AG09309 (cell line): ENCODE data around the gene LRCOL1.

Source experiments
- DNase-seq: peaks from one replicate; pipeline ENCODE4 v3.0.0-alpha.2; 2010; ENCODE audit warnings: low read depth
- H3K4me3 ChIP-seq: 2 replicates; pipeline ENCODE4 v1.5.1; 2011; ENCODE audit warnings: mild to moderate bottlenecking, low read depth, low read length, moderate library complexity; ENCODE audit not compliant: control insufficient read depth
- TF ChIP-seq, protein P1 (sequence below): IDR thresholded peaks from 2 replicates; pipeline ENCODE4 v1.5.1; 2011; ENCODE audit warnings: mild to moderate bottlenecking, low read depth, low read length, inconsistent platforms; ENCODE audit not compliant: insufficient read depth, control insufficient read depth; ENCODE audit errors: missing control alignments

Gene LRCOL1

GRCh38 chr12:132597333-132598316 is 12.8 kb downstream of the LRCOL1 start:
- peak overlapping the region; percentile 8 for H3K4me3 ChIP-seq
- TF ChIP-seq, protein P1, sequence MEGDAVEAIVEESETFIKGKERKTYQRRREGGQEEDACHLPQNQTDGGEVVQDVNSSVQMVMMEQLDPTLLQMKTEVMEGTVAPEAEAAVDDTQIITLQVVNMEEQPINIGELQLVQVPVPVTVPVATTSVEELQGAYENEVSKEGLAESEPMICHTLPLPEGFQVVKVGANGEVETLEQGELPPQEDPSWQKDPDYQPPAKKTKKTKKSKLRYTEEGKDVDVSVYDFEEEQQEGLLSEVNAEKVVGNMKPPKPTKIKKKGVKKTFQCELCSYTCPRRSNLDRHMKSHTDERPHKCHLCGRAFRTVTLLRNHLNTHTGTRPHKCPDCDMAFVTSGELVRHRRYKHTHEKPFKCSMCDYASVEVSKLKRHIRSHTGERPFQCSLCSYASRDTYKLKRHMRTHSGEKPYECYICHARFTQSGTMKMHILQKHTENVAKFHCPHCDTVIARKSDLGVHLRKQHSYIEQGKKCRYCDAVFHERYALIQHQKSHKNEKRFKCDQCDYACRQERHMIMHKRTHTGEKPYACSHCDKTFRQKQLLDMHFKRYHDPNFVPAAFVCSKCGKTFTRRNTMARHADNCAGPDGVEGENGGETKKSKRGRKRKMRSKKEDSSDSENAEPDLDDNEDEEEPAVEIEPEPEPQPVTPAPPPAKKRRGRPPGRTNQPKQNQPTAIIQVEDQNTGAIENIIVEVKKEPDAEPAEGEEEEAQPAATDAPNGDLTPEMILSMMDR, result no peak
- no peak for DNase-seq

DNA sequence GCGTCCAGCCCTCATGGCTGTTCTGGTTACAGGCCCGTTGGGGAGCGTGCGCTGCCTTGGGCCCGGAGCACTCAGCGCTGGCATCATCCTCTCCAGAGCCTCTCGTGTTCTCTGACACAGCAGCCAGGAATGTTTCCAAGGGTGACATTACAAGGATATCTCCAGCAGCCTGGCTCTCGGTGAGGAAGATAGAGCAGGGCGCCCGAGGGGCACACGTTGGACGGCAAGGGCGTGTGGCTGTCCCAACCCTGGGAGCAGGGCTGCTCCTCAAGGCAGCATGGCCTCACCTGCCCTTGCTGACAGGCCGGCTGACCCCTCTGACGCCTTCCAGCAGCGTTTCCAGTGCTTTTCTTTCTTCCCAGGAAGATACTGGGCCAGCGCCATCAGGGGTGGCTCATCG is 14.4 kb downstream of the LRCOL1 start:
- H3K4me3 ChIP-seq, result no peak overlapping the region
- TF ChIP-seq, protein P1, result no peak
- no peak for DNase-seq

GRCh38 chr12:132595183-132595582 is 15.2 kb downstream of the LRCOL1 start:
- DNase-seq, result no peak
- TF ChIP-seq, protein P1, result no peak
- no peak overlapping the region for H3K4me3 ChIP-seq

- DNase-seq, result peak; percentile 33
- no peak overlapping the region for H3K4me3 ChIP-seq
- TF ChIP-seq, protein P1, result no peak
These were observed 16.4 kb downstream of the LRCOL1 start for GRCh38 chr12:132593938-132594358.

GRCh38 chr12:132593521-132593920 is 16.9 kb downstream of the LRCOL1 start:
- no peak overlapping the region for H3K4me3 ChIP-seq
- TF ChIP-seq, protein P1, result no peak
- DNase-seq, result no peak

DNA sequence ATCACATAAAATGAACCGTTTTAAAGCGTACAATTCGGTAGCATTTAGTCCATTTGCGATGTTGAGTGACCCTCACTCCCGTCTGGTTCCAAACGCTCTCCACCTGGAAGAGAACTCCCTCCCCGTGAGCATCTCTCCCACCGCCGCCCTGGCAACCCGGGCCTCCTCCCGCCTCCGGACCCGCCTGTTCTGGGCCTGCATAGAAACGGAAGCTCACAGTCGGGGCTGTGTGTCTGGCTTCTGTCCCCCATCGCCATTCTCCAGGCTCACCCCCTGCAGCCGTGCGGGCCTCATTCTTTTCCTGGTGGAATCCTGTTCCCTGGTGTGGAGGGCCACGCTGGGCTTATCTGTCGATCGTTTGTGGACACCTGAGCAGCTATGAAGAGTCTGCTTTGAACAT is 17.3 kb downstream of the LRCOL1 start:
- no peak for DNase-seq
- H3K4me3 ChIP-seq, result no peak overlapping the region
- TF ChIP-seq, protein P1, result no peak
